Stimulated activated CD4-positive, alpha-beta T cell treated with anti-CD3 and anti-CD28 coated beads, Interleukin-1b, Interleukin-23, amount 100 ng/mL, for 1 hour (primary cell): ENCODE measurements around the gene ARCN1.
A peak's percentile ranks its signal among the peaks of the same experiment; 100 is the strongest.
"Not testable (repeated sequence)": the region's sequence is repeated elsewhere in the genome, so short reads cannot be mapped to it uniquely, and the experiment has no call there.

ENCODE experiments used
- DNase-seq, 2 donors: peaks; one replicate each; pipeline ENCODE4 v3.0.0-alpha.2; 2020; ENCODE audit warnings: low read depth in 2 of 2

The ARCN1 gene

GRCh38 chr11:118606157-118606843 lies 34.1 kb downstream of the ARCN1 start:
- DNase-seq, result no peak

- DNase-seq, result no peak
These were observed 34.6 kb downstream of the ARCN1 start for GRCh38 chr11:118606844-118607228.

- peak in 1 of 2 donors; percentile 18 for DNase-seq
These were observed 35.5 kb downstream of the ARCN1 start, which contains the start of gene PHLDB1 for GRCh38 chr11:118607401-118608359. Gene PHLDB1 (plus strand): TSS chr11:118607615. CDS start chr11:118613837, 6,222 bp downstream.

DNA sequence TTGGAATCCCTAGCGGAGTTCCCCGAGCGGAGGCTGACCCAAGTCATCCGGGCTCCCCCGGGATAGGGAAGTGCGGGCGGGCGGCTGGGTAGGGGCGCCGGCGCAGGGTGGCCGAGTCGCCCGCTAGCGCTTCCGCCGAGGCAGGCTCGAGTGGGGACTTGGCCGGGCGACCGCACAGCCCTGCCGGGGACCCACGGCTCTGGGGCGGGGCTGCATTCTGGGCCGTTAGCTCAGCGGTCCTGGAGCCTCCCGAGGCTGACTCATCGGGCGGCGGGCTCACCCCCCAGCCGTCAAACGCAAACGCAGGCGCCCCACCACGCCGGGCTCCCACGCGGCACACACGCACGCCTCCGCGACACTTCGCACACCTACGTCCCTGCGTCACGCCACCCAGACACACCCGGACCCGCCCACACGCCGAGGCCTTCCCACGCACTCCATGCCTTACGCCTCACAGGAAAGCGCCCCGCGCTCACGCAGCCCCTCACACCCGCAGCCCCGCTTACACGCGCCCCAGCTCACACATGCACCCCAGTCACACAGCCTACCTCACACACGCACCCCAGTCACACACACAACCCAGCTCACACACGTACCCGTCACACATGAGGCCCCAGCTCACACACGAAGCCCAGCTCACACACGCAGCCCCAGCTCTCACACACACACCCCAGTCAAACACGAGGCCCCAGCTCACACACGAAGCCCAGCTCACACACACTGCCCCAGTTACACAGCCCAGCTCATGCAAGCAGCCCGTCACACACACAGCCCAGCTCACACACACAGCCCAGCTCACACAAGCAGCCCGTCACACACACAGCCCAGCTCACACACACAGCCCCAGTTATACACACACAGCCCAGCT lies 36.4 kb downstream of the ARCN1 start:
- peak; percentile 52 to 76 for DNase-seq

GRCh38 chr11:118609380-118610224 lies 37.4 kb downstream of the ARCN1 start:
- DNase-seq, result no peak

DNA sequence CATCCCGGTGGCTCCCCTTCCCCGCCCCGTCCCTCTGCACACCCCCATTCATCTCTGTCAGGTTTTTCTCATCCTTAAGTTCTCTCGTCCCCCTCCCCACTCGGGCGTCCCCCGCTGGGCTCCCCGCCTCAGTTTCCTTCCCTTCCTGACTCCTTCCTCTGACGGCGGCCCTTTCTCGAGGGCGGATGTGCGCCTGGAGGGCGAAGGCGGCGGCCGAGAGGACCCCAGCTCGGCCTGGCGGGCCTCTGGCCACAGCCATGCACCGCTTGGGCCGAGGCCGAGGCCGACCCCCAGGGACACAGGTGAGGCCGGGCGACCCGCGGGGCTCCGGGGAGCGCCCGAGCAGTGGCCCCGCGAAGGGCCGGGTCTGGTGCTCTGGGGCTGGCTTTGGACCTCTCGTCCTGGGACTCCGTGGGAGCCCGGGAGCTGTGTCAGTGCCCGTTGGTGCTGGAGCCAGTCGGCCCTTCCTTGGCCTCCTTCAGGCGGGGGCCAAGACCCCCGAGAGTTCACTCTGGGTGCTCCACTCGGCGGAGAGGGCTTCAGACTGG lies 38.1 kb downstream of the ARCN1 start:
- no peak for DNase-seq

- peak; percentile 66 to 83 for DNase-seq
These were observed 38.7 kb downstream of the ARCN1 start for GRCh38 chr11:118610773-118611432.

DNA sequence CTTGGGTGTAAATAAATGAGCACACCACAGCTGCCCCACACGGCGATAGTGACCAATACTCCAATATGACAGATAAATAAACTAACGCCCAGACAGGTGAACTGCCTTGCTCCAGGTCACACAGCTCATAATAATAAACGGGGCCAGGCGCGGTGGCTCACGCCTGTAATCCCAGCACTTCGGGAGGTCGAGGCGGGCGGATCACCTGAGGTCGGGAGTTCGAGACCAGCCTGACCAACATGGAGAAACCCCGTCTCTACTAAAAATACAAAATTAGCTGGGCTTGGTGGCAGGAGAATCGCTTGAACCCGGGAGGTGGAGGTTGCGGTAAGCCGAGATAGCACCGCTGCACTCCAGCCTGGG lies 39.2 kb downstream of the ARCN1 start:
- DNase-seq, result not testable (repeated sequence)

- no peak for DNase-seq
These were observed 40.2 kb downstream of the ARCN1 start for GRCh38 chr11:118612378-118612777.

GRCh38 chr11:118614511-118614910 lies 42.3 kb downstream of the ARCN1 start:
- no peak for DNase-seq

DNA sequence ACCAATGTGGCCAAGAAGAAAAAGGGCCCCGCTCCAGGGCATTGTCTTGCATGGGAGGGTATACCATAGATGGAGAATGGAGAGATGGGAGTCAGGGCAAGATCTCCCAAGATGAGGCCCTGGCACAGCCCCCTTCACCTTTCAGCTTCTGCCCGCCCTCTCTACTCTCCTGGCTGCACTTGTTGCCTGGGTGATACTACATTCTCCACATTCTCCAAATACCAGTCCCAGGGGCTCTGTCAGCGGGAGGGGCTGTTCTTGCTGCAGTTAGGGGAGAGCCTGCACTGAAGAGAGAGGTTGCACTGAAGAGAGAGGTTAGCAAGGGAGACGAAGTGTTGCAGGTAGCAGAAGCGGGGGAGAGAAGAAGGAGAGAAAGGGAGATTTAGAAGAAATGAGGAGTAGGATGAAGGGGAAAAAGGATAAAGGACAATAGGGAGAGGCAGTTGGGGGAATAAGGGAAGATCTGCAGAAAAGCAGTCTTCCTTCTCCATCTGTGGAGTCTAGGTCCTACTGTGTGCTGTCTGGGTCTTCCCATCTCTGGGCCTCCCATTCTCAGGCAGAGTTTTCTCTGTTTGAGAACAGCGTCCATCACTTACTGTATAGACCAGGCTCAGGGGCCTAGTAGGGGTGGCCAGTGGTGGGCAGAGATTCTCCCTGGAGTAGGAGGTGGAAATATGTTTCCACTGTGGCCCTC lies 43.2 kb downstream of the ARCN1 start:
- no peak for DNase-seq

DNA sequence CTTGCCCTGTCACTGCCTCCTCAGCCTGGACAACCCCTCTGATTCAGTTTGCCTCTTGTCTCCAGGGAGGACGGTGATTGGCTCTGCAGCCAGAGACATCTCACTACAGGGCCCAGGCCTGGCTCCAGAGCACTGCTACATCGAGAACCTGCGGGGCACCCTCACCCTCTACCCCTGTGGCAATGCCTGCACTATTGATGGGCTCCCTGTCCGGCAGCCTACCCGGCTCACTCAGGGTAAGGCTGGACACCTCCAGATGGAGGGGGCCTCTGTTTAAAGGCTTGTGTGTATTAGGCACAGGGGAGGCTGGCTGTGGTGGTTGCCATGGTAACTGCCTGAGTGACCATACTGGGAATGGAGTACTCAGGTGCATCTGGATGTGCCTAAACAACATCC lies 43.8 kb downstream of the ARCN1 start:
- no peak for DNase-seq

DNA sequence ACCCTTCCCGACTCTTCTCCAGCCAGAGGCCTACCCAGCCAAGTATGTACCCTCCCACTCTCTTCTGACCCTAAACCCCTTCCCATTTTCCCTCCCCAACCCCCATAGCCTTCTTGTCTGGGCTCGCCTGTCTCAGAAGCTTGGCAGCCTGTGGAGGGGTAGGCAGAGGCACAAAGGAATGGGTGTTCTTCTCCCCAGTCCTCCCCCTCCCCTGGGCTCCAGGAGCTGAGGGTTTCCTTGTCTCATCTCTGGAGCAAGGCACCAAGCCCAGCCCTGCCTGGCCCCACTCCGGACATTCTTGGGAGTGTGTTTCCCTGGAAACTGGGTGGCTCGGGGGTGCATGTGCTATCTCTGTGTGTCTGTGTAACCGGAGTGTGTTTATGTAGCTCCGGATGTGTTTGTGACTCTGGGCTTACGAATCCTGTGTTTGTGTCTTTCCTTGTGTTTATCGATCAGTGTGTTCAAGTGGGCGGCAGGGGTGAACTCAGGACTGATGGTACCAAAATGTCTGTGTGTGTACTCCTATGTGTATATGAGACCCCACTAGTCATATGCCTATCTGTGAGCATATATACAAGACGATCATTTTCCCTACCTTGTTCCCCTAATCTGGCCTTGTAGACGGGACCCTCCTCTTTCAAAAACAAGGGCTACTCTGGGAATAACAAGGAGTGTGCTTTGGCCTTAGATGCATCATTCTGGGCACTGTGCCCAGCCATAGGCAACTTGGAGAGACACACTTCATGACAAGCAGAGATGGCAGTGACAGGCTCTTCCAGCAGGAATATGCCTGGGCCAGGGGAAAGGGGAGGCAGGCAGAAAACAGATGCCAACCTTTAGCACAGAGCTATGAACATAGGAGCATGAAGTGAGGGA lies 46.1 kb downstream of the ARCN1 start:
- DNase-seq, result no peak

GRCh38 chr11:118618991-118619375 lies 46.8 kb downstream of the ARCN1 start:
- no peak for DNase-seq

GRCh38 chr11:118619444-118620197 lies 47.4 kb downstream of the ARCN1 start:
- DNase-seq, result no peak

GRCh38 chr11:118620529-118621070 lies 48.4 kb downstream of the ARCN1 start:
- no peak for DNase-seq

DNA sequence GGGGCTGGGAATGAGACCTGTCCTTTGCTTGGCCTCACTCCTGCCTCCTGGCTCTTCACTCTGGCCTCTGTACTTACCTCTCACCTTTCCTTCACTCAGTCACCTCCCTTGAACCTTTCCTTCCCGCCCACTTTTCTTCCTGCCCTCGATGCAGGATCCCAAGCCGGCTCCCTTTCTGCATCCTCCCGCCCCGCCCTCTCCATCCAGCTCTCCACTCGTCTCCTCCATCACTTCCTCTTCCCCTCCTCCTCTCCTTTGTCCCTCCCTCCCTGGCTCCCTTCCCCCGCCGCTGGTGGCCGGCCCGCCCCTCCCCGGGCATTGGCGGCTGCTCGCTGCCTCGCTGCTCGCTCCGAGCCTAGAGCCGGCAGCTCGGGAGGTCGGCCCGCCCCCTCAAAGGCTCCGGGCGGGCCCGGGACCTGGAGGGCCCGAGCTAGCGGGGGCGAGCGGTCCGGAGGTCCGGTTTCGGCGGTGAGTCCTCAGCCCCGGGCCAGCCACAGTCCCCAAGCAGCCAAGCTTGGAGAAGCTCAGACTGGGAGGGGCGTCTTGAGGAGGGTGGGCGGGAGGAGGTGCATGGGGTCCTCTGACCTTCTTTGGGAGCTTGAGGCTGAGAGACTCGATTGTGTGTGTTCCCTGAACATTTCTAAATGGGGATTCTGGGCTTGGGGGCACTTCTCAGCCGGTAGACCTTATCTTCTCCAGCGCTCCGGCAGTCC lies 49.0 kb downstream of the ARCN1 start:
- no peak for DNase-seq
